Measurements from ENCODE around the gene USP44.

GRCh38 chr12:95518944-95519343, 32.3 kb downstream of the USP44 start:
- TF ChIP-seq EP300 (IDR thresholded peaks at IDR 0.05), result no peak
- TF ChIP-seq, protein P1, sequence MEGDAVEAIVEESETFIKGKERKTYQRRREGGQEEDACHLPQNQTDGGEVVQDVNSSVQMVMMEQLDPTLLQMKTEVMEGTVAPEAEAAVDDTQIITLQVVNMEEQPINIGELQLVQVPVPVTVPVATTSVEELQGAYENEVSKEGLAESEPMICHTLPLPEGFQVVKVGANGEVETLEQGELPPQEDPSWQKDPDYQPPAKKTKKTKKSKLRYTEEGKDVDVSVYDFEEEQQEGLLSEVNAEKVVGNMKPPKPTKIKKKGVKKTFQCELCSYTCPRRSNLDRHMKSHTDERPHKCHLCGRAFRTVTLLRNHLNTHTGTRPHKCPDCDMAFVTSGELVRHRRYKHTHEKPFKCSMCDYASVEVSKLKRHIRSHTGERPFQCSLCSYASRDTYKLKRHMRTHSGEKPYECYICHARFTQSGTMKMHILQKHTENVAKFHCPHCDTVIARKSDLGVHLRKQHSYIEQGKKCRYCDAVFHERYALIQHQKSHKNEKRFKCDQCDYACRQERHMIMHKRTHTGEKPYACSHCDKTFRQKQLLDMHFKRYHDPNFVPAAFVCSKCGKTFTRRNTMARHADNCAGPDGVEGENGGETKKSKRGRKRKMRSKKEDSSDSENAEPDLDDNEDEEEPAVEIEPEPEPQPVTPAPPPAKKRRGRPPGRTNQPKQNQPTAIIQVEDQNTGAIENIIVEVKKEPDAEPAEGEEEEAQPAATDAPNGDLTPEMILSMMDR (IDR thresholded peaks at IDR 0.05), result no peak
- TF ChIP-seq POLR2A (IDR thresholded peaks at IDR 0.05), result no peak
